IMR-90 (cell line): Measurements from ENCODE around the gene PSMG3. TPM values are rescaled to one million over a fixed set of nuclear protein-coding genes. Genes with fewer than 3 reads are reported as not detected.

Source experiments
- ATAC-seq: fragments of 200-7000 bp; cut with Tn5 transposase; 2 replicates; pipeline ENCODE4 v1.9.1; 2020; ENCODE audit warnings: low read depth, mild to moderate bottlenecking, moderate library complexity
- BruUV-seq: library from RNA; stranded (reverse); fragments of 400-500 nt; replicated peaks from 2 replicates; lab custom pipeline; 2021; lab: Mats Ljungman, UMichigan
- CTCF ChIA-PET: fragments of 300-600 bp; formaldehyde crosslinking; extraction: SDS; loops from one replicate; lab custom pipeline; 2021; ENCODE audit warnings: antibody characterized with exemption; lab: Yijun Ruan, JAX
- POLR2A ChIA-PET: fragments of 300-600 bp; sonication (Branson Sonifier 250); formaldehyde crosslinking; loops from one replicate; lab custom pipeline; 2022; ENCODE audit warnings: antibody characterized with exemption; ENCODE audit not compliant: unreplicated experiment; lab: Charles Lee
- DNase-seq: peaks from one replicate; pipeline ENCODE4 v3.0.0; 2013
- H2AFZ ChIP-seq: replicated peaks from 2 replicates; pipeline ENCODE3; 2013; ENCODE audit warnings: low read length, mild to moderate bottlenecking; ENCODE audit not compliant: poor library complexity
- H2AK5ac ChIP-seq: 2 replicates; pipeline ENCODE4 v1.6.1; 2013; ENCODE audit warnings: low read depth, low read length, inconsistent platforms
- H2AK9ac ChIP-seq: replicated peaks from 2 replicates; pipeline ENCODE3; 2013; ENCODE audit warnings: mild to moderate bottlenecking, low read depth, low read length, moderate library complexity; ENCODE audit not compliant: poor library complexity
- H2BK120ac ChIP-seq: 2 replicates; pipeline ENCODE4 v1.6.1; 2013; ENCODE audit warnings: low read depth, low read length, inconsistent platforms
- H2BK15ac ChIP-seq: 3 replicates; pipeline ENCODE4 v1.6.1; 2013; ENCODE audit warnings: low read depth, low read length, inconsistent platforms
- H2BK20ac ChIP-seq: 2 replicates; pipeline ENCODE4 v1.6.1; 2013; ENCODE audit warnings: low read depth, mild to moderate bottlenecking, inconsistent platforms, low read length, moderate library complexity
- H2BK5ac ChIP-seq: 2 replicates; pipeline ENCODE4 v1.6.1; 2013; ENCODE audit warnings: mild to moderate bottlenecking, low read depth, low read length, inconsistent platforms; ENCODE audit not compliant: poor library complexity, severe bottlenecking
- H3K14ac ChIP-seq: replicated peaks from 2 replicates; pipeline ENCODE4 v1.6.1; 2013; ENCODE audit warnings: low read depth, low read length, inconsistent platforms
- H3K18ac ChIP-seq: 2 replicates; pipeline ENCODE4 v1.6.1; 2013; ENCODE audit warnings: low read depth, low read length, control low read depth
- H3K23ac ChIP-seq: 2 replicates; pipeline ENCODE4 v1.6.1; 2013; ENCODE audit warnings: low read depth, low read length, inconsistent platforms
- H3K27ac ChIP-seq: 2 replicates; pipeline ENCODE4 v1.5.1; 2013; ENCODE audit warnings: mild to moderate bottlenecking, control low read depth, low read length; ENCODE audit not compliant: insufficient read depth
- H3K27me3 ChIP-seq: 2 replicates; pipeline ENCODE4 v1.6.1; 2013; ENCODE audit warnings: low read length; ENCODE audit not compliant: control insufficient read depth, insufficient read depth
- H3K36me3 ChIP-seq: 2 replicates; pipeline ENCODE4 v1.6.1; 2013; ENCODE audit warnings: low read length, mixed read lengths; ENCODE audit not compliant: control insufficient read depth, insufficient read depth
- H3K4ac ChIP-seq: 2 replicates; pipeline ENCODE4 v1.6.1; 2013; ENCODE audit warnings: low read depth, low read length, inconsistent platforms
- H3K4me1 ChIP-seq: 2 replicates; pipeline ENCODE4 v1.6.1; 2013; ENCODE audit warnings: low read length, mixed read lengths; ENCODE audit not compliant: control insufficient read depth, insufficient read depth
- H3K4me2 ChIP-seq: 2 replicates; pipeline ENCODE4 v1.6.1; 2013; ENCODE audit warnings: low read depth, mild to moderate bottlenecking, control low read depth, low read length, moderate library complexity
- H3K4me3 ChIP-seq: 2 replicates; pipeline ENCODE4 v1.5.1; 2013; ENCODE audit warnings: low read depth, mild to moderate bottlenecking, control low read depth, low read length, moderate library complexity; ENCODE audit not compliant: insufficient read depth
- H3K56ac ChIP-seq: 2 replicates; pipeline ENCODE4 v1.6.1; 2013; ENCODE audit warnings: low read length, inconsistent platforms; ENCODE audit not compliant: insufficient read depth; ENCODE audit errors: extremely low read depth
- H3K79me1 ChIP-seq, 2 experiments: 2 replicates each; pipeline ENCODE4 v1.6.1; 2013; ENCODE audit warnings: low read length in 2 of 2, inconsistent platforms in 1 of 2, low read depth in 1 of 2
- H3K9ac ChIP-seq: 2 replicates; pipeline ENCODE4 v1.6.1; 2013; ENCODE audit warnings: low read depth, low read length, control low read depth
- H3K9me1 ChIP-seq: 2 replicates; pipeline ENCODE4 v1.6.1; 2013; ENCODE audit warnings: low read length, inconsistent platforms; ENCODE audit not compliant: insufficient read depth
- H3K9me3 ChIP-seq: 2 replicates; pipeline ENCODE4 v1.6.1; 2013; ENCODE audit warnings: low read length; ENCODE audit not compliant: control insufficient read depth, insufficient read depth
- H4K20me1 ChIP-seq: 2 replicates; pipeline ENCODE4 v1.6.1; 2013; ENCODE audit warnings: low read length, inconsistent platforms; ENCODE audit not compliant: insufficient read depth
- H4K5ac ChIP-seq: 2 replicates; pipeline ENCODE4 v1.6.1; 2013; ENCODE audit warnings: mild to moderate bottlenecking, low read depth, low read length, control low read depth
- H4K8ac ChIP-seq, 2 experiments: 2 replicates each; pipeline ENCODE4 v1.6.1; 2013; ENCODE audit warnings: low read depth in 2 of 2, low read length in 2 of 2, control low read depth in 1 of 2, inconsistent platforms in 1 of 2
- H4K91ac ChIP-seq: 2 replicates; pipeline ENCODE4 v1.6.1; 2013; ENCODE audit warnings: low read depth, low read length, inconsistent platforms; ENCODE audit not compliant: insufficient read depth
- CHD1 ChIP-seq: IDR thresholded peaks from 2 replicates; pipeline ENCODE4 v1.6.1; 2012; ENCODE audit warnings: low read depth, low read length, improper control_type of control experiment
- FOS ChIP-seq: fragments of 150-350 bp; IDR thresholded peaks from 2 replicates; pipeline ENCODE4 v1.6.1; 2016; ENCODE audit warnings: low read depth, low read length
- MAFK ChIP-seq: IDR thresholded peaks from 2 replicates; pipeline ENCODE4 v1.6.1; 2012; ENCODE audit warnings: low read depth, low read length, improper control_type of control experiment
- MXI1 ChIP-seq: IDR thresholded peaks from 2 replicates; pipeline ENCODE4 v1.6.1; 2012; ENCODE audit warnings: low read depth, mild to moderate bottlenecking, low read length, moderate library complexity, borderline replicate concordance
- NFE2L2 ChIP-seq: fragments of 150-350 bp; IDR thresholded peaks from 2 replicates; pipeline ENCODE4 v1.6.1; 2016; ENCODE audit warnings: low read depth, mild to moderate bottlenecking, low read length
- POLR2A ChIP-seq: IDR thresholded peaks from 2 replicates; pipeline ENCODE4 v1.6.1; 2012; ENCODE audit warnings: mild to moderate bottlenecking, low read depth, low read length
- RAD21 ChIP-seq: IDR thresholded peaks from 2 replicates; pipeline ENCODE4 v1.6.1; 2012; ENCODE audit warnings: low read length, improper control_type of control experiment
- RCOR1 ChIP-seq: IDR thresholded peaks from 2 replicates; pipeline ENCODE4 v1.6.1; 2012; ENCODE audit warnings: mild to moderate bottlenecking, low read length, improper control_type of control experiment; ENCODE audit not compliant: insufficient replicate concordance
- SMC3 ChIP-seq: fragments of 150-350 bp; IDR thresholded peaks from 2 replicates; pipeline ENCODE4 v1.6.1; 2016; ENCODE audit warnings: low read depth, mild to moderate bottlenecking, antibody characterized with exemption, low read length, moderate library complexity
- WGBS, 2 experiments: methylation state at CpG; one replicate each; pipeline versions ENCODE4 v1.1.5 to v1.1.7; 2013; ENCODE audit warnings: missing lambda C conversion rate in 2 of 2; ENCODE audit not compliant: insufficient read length in 1 of 2; ENCODE audit errors: extremely low coverage in 2 of 2; 5-methylcytosine and 5-hydroxymethylcytosine counted together
- dilution Hi-C: fragments of 300-500 bp; cut with HindIII; formaldehyde crosslinking; loops from one replicate; pipeline ENCODE4 v1.14.3; 2018; ENCODE audit warnings: low sequenced_read_pairs; ENCODE audit not compliant: unreplicated experiment
- in situ Hi-C: fragments of 300-500 bp; cut with MboI; formaldehyde crosslinking; loops from 3 replicates; pipeline ENCODE4 v1.14.3; 2019; ENCODE audit warnings: low sequenced_read_pairs, inconsistent platforms, mixed read lengths
- intact Hi-C: fragments of 100-400 bp; cut with micrococcal nuclease; formaldehyde crosslinking; loops from 2 replicates; pipeline ENCODE4 v1.10.0; 2022
- polyA plus RNA-seq, 3 experiments: library from polyadenylated mRNA; depleted of rRNA; stranded (reverse); fragments of >200 nt; gene quantifications; 2 replicates each; pipeline ENCODE4 v1.2.3, GENCODE V29; 2012; ENCODE audit warnings: low replicate concordance in 1 of 3
- total RNA-seq: library from RNA; depleted of rRNA; stranded (reverse); fragments of >200 nt; gene quantifications from 2 replicates; pipeline ENCODE4 v1.2.3, GENCODE V29; 2012
- TF ChIP-seq, protein P1 (sequence below): conservative IDR thresholded peaks from 2 replicates; pipeline ENCODE4 v1.5.1; 2012; ENCODE audit warnings: mild to moderate bottlenecking, low read depth, low read length, improper control_type of control experiment

Gene PSMG3
- total and polyA plus RNA-seq, 2 of the 4 experiments (the other 2 are of a cell fraction): 37.3 to 54.1 TPM

DNA sequence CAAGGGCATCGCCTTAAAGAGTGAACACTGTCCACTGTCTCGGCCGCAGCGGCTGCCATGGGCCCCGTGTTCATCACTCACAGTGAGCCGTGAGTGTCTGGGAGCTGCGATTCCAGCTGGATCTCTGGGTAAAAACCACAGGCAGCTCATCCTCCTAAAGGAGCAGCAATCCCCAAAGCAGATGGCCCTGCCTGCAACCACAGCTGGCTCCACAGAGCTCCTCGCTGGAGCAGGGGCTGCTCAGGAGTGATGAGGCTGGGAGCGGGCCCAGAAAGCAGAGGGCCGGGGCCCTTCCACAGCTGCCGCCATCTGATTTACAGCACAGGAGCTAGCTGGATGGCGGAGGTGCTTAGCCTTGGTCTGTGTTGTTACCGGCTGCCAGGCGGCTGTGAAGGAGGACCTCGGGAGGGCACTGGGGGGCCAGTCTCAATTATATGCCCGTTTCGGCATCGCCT is 7.2 kb downstream of the PSMG3 start:
- in situ Hi-C loops (no loop called here), dilution Hi-C loops (no loop called here), intact Hi-C loops (no loop called here)
- Histone ChIP-seq H3K9ac (no peak overlapping the region), H2AK5ac (no peak overlapping the region; the same call in 1 of the 2 replicates), H3K56ac (no peak overlapping the region), H3K27me3 (no peaks in the 10 kb centered on the region), H4K5ac (no peak overlapping the region), H3K9me1 (peaks cover 10% of the 10 kb centered on the region), H3K18ac (no peak overlapping the region), H3K79me1 (peaks cover 5 to 15% of the 10 kb centered on the region in 2 experiments; a peak in 3 of 4 replicates), H3K4me2 (no peak overlapping the region), H2BK5ac (no peak overlapping the region), H2BK20ac (no peak overlapping the region), H2BK120ac (0 out of 2 replicates have a peak overlapping the region, but pooled peaks have one; percentile 8), H3K27ac (no peak overlapping the region), H4K8ac (peak overlapping the region; percentile 33 to 47; a peak in 1 of 4 replicates), H2AK9ac (no peak overlapping the region), H3K14ac (no peak overlapping the region), H3K4me1 (peaks cover 9% of the 10 kb centered on the region), H3K36me3 (peaks cover 15% of the 10 kb centered on the region), H3K9me3 (no peaks in the 10 kb centered on the region), H3K4me3 (no peak overlapping the region), H4K91ac (no peak overlapping the region), H3K4ac (no peak overlapping the region), H4K20me1 (no peaks in the 10 kb centered on the region; the same call in 1 of the 2 replicates), H2AFZ (peak overlapping the region; percentile 86), H2BK15ac (no peak overlapping the region), H3K23ac (no peak overlapping the region)
- ChIA-PET POLR2A (no interaction called here), CTCF (no interaction called here)
- DNase-seq: peak; percentile 66
- 48% methylated on average over 7 of the region's 18 CpGs; no CpG with 5 or more reads in 1 of the 2 experiments for WGBS, 2 experiments
- TF ChIP-seq SMC3 (no peak), CHD1 (no peak), POLR2A (no peak), FOS (no peak), RAD21 (no peak), RCOR1 (no peak), MXI1 (no peak), MAFK (no peak), NFE2L2 (no peak)
- TF ChIP-seq, protein P1, sequence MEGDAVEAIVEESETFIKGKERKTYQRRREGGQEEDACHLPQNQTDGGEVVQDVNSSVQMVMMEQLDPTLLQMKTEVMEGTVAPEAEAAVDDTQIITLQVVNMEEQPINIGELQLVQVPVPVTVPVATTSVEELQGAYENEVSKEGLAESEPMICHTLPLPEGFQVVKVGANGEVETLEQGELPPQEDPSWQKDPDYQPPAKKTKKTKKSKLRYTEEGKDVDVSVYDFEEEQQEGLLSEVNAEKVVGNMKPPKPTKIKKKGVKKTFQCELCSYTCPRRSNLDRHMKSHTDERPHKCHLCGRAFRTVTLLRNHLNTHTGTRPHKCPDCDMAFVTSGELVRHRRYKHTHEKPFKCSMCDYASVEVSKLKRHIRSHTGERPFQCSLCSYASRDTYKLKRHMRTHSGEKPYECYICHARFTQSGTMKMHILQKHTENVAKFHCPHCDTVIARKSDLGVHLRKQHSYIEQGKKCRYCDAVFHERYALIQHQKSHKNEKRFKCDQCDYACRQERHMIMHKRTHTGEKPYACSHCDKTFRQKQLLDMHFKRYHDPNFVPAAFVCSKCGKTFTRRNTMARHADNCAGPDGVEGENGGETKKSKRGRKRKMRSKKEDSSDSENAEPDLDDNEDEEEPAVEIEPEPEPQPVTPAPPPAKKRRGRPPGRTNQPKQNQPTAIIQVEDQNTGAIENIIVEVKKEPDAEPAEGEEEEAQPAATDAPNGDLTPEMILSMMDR: no peak
- peak; percentile 36 for ATAC-seq
- BruUV-seq: no TSS peak
